T-helper 2 cell (primary cell): ENCODE results near the gene UNC5B.

Experiments used
- DNase-seq, 5 experiments: peaks; one replicate each; pipeline versions ENCODE4 v3.0.0 to v3.0.0-alpha.2; 2012 to 2022

Gene UNC5B

DNA sequence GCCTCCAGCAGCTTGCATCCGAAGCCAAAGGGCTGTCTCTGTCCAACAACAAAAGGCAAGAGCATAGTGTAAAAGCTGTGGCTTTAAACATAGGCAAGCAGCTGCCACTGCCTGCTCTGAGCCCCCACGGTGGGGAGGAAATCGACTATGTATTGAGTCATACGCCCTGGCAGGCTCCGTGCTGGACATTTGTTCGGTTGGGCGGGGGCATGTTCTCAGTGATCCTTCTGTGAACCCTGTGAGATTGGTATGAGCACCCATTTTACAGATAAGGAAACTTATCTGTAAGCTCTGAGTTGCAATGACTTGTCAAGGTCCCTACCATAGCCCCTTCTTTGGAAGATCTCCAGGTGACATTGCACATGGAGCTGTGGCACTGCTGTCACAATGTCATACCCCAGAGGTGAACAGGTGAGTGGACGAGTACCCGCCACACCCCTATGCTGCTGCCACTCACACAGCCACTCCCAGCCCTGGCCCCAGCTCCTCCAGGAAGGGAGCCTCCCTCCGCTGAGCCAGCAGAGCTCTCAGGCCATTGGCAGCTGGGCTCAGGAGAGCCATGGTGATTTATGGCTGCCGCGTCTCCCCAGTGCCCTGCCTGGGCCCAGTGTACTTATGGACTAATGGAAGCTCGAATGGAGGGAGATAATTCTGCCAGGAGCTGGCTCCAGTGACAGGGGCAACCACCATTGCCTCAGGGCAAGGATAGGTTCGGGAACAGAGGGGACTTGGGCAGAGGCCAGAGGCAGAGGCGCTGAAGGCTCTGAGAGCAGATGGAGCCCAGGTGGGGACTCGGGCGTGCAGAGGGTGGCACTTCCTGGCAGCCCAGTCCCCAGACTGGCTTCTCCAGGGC lies 43.7 kb downstream of the UNC5B start:
- DNase-seq: no peak

DNA sequence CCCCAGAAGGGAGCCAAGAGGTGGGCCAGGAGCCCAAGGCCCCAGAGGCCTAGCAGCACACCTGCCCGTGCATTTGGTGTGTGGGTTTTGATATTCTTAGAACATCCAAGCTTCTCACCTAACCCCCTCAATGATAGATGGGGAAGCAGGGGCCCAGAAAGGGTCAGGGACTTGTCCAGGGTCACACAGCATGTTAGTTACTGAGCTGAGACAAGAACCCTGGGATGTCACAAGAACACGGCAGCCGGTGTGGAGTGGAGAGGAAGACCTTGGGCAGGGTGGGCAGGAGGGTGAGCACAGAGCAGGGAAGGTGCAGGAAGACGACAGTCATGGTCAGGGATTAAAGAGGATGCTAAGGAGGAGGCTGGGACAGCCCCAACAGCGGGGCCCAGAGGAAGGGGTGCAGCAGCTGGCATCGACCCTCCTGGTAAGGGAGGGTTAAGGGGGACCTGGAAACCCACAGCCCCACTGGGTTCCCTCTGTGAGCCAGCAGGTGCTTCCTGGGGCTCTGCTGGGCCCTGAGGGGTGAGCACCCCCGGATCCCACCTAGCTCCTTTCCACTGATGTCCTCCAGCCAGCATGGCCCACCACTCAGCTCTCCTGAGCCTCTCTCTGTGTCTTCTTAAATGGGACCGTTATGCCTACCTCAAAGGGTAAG lies 44.4 kb downstream of the UNC5B start:
- DNase-seq: no peak

GRCh38 chr10:71257319-71257997 lies 45.1 kb downstream of the UNC5B start:
- DNase-seq: no peak

- no peak for DNase-seq
Measured at GRCh38 chr10:71258046-71258445, 45.7 kb downstream of the UNC5B start.

DNA sequence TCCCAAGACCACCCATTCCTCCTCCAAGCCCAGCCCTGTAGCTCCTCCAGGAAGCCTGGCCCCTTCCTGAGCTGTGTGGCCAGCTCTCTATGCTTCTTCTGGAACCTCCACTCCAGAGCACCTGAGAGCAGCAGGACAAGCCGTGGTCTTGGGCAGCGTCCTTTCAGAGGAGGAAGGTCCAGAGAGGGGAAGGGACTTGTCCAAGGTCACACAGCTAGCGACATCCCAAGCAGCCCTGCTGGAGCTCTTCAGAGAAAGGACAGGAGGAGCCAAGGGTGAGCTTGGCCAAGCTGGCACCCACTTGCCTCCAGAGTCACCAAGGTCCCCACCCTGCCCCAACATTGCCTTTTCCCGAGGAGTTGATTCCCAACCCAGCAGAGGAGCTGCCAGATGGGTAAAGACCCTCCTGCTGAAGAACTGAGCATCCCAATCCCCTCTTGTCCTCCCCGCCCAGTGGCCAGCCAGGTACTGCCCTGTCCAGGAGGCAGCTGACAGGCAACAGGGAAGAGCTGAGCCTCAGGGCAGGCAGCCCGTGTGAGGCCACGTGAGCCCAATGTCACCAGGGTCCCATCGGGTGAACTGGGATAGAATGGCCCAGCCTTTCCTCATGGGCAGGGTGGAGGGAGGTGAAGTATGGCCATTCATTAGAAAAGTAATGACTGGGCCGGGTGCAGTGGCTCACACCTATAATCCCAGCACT lies 46.2 kb downstream of the UNC5B start:
- DNase-seq: no peak

GRCh38 chr10:71259282-71259681 lies 46.9 kb downstream of the UNC5B start:
- DNase-seq: no peak

GRCh38 chr10:71259815-71260501 lies 47.6 kb downstream of the UNC5B start:
- no peak for DNase-seq

DNA sequence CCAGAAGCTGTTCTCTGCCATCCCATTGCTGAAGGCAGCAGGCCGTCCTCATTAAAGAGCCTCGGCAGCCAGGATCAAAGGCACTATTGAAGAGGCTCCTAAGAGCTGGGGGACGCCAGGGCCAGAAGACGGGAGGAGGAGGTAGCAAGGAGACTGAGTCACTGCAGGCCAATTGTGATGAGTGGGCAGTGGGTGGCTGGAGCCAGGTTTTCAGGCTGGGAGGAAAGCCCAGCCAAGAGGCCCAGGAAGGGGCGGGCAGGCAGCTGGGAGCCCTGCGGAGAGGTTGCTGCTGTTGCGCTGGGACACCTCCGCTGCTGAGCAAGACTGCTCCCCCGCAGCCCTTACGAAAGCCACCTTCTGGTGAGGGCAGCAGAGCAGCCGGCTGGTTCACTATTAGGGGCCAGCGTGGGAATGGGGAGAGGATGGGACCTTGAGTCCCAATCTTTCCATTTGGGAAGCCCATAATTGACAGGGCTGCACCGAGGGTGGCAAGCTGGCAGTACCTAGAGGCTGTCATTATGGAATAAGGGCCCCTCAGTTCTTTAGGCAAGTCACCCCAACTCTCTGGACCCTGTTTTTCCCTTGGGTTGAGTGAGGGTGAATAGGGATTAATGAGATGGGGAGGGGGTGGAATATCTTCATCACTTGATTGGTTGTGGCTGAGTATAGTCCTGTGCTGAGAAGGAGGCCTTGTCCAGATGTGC lies 48.4 kb downstream of the UNC5B start:
- no peak for DNase-seq

DNA sequence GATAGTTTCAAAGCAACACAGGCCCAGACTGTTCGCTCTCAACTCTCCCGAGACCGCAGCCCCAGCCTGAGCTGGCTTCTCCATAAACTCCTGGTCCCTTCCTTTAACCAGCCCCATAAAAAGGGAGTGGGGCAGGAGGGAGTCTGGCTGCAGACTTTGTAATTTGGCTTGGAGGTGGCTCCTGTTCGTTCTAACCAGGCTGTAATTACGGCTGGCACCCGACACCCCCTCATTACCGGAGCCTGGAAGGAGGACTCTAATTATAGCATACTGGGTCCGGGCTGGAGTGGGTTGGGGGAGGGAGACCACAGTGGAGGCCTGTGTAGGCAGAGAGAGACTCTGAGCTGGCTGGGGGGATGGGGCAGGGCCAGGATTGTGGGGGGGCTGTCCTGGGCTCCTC lies 49.7 kb downstream of the UNC5B start:
- no peak for DNase-seq

GRCh38 chr10:71262817-71263216 lies 50.4 kb downstream of the UNC5B start:
- no peak for DNase-seq

- DNase-seq: no peak
Measured at GRCh38 chr10:71263376-71263775, 51.0 kb downstream of the UNC5B start.

DNA sequence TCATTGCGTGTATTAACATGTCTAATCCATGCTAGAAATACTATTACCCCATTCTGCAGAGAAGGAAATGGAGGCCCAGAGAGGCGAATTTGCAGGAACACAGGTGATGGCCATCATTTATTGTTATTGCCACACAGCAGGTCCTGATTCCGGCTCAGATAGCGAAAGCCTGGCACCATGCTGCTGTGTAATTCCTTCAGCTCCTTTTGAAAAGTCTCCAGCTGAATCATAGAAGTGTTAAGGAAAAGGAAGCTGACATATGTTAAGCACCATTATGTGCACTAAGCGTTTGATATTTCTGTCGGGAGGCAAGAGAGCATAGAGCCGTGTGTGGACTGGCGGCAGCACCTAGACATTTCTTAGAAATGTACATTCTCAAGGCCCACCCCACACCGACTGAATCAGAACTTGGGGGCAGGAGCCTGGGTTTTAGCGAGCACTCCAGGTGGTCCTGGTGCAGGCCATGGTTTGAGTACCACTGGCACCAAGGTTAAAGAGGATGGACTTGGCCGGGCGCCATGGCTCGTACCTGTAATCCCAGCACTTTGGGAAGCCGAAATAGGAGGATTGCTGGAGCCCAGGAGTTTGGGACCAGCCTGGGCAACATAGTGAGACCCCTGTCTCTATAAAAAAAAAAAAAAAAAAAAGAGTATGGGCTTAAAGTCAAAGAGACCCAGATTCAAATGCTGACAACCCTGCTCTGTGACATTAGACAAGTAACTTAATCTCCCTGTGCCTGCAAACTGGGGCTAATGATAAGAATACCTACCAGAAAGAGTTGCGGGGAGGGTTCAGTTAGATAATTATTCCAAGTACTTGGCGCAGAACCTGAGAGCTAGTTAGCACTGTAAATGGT lies 52.2 kb downstream of the UNC5B start:
- DNase-seq: no peak

DNA sequence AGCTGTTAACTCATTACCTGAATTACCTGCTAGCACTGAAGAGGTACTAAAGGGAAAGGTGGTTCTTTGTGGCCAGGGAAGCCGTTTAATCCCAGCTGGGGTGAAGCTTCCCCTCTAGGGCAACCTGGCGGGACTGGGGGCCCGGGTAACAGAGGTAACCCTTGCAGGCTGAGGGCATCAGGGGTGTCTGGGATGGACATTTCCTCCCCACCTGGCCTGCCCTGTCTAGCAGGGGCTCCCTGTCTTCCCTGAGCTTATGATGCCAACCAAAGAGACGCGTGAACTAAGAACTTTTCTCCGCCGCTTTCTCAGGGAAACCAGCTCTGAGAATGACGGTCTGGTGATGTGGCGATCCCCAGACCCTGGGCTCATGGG lies 52.8 kb downstream of the UNC5B start:
- DNase-seq: no peak

GRCh38 chr10:71265618-71266146 lies 53.3 kb downstream of the UNC5B start:
- DNase-seq: no peak

- DNase-seq: no peak
Measured at GRCh38 chr10:71266147-71266917, 54.0 kb downstream of the UNC5B start.

DNA sequence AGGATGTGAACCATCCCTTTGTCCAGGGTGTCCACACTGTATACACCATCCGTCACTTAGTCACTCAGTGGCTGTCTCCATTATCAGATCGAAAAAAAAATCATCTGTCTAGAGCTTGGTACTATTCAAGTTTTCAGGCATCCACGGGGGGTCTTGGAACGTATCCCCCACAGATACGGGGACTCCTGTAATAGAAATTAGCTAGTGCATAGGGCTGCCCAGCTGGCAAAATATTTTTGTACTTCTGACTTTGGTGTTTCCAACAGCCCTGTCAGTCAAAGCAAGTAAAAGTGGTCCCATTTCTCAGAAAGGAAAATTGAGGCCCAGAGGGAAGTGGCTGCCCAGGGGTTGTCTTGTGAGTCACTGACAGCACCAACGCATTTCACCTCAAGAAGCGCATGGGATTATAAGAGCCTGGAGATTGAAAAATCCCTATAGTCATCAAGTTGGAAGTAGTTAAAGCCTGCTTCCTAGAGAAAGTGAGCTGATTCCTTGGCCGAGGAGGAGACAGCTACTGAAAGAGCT lies 54.6 kb downstream of the UNC5B start:
- no peak for DNase-seq

DNA sequence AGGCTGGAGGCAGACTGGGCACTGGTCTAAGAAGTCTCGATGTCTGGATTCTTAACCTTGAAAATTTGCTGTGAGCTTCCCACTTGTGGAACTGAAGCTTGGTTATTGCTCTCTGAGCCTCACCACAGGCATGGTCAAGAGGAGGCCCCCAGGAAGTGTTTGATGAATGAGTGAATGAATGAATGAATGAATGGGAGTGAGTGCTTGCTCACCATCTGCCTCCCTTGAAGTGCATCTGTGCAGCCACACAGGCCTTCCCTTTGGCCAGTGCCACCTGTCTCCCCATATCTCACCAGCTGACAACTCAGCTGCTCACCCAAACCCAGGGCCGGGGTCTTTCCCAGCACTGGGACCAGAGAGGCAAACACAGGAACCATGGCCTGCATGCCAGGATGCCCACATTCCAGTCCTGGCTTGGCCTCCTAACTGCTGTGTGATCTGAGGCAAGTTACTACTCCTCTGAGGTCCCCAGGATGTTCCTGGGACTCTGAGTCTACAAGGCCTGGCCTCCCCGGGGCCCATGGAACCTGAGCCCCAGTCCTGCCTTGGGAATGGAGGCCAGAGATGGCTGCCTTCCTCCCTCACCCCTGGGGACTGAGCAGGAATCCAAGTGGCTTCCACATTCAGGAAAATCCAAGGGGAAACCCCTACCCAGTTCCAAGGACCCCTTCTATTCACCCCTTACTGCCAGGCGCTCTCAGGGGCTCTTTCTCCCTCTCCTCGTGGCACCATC lies 55.3 kb downstream of the UNC5B start:
- DNase-seq: no peak

- no peak for DNase-seq
Measured at GRCh38 chr10:71268247-71268691, 55.9 kb downstream of the UNC5B start.

- DNase-seq: no peak
Measured at GRCh38 chr10:71268758-71269157, 56.4 kb downstream of the UNC5B start.
